H1 (cell line): Measurements from ENCODE around the gene HNRNPH3. TPM values are rescaled to one million over a fixed set of nuclear protein-coding genes. Genes with fewer than 3 reads are reported as not detected.

Experiments used
- CTCF ChIA-PET: fragments of 300-600 bp; sonication (Branson Sonifier 250); formaldehyde crosslinking; loops from one replicate; lab custom pipeline; 2021; ENCODE audit not compliant: partially characterized antibody; lab: Charles Lee
- POLR2A ChIA-PET: fragments of 300-600 bp; sonication (Branson Sonifier 250); formaldehyde crosslinking; loops from one replicate; lab custom pipeline; 2021; ENCODE audit warnings: inconsistent platforms; ENCODE audit not compliant: partially characterized antibody; lab: Charles Lee
- DNase-seq, 2 experiments: peaks; one replicate each; pipeline versions ENCODE4 v3.0.0 to v3.0.0-alpha.2; 2010 to 2022; ENCODE audit warnings: low spot score in 2 of 2, low read depth in 1 of 2, mixed read lengths in 1 of 2
- FAIRE-seq: peaks from 2 replicates; lab custom pipeline; 2011; peaks lifted over from hg19 to GRCh38; lab: Jason Lieb, UNC
- H2AFZ ChIP-seq: 2 replicates; pipeline ENCODE4 v1.8.1; 2012; ENCODE audit warnings: low read length, inconsistent platforms
- H2AK5ac ChIP-seq: 2 replicates; pipeline ENCODE4 v1.6.1; 2013; ENCODE audit warnings: low read depth, low read length
- H2BK120ac ChIP-seq: replicated peaks from 2 replicates; pipeline ENCODE3; 2013; ENCODE audit warnings: low read depth, low read length, inconsistent platforms
- H2BK12ac ChIP-seq: 2 replicates; pipeline ENCODE4 v1.6.1; 2013; ENCODE audit warnings: low read depth, low read length
- H2BK15ac ChIP-seq: 2 replicates; pipeline ENCODE4 v1.6.1; 2013; ENCODE audit warnings: low read length
- H2BK20ac ChIP-seq: 2 replicates; pipeline ENCODE4 v1.6.1; 2013; ENCODE audit warnings: low read length
- H2BK5ac ChIP-seq: 2 replicates; pipeline ENCODE4 v1.6.1; 2013; ENCODE audit warnings: low read depth, low read length
- H3K14ac ChIP-seq: 2 replicates; pipeline ENCODE4 v1.6.1; 2013; ENCODE audit warnings: inconsistent platforms; ENCODE audit not compliant: insufficient read length
- H3K18ac ChIP-seq: 2 replicates; pipeline ENCODE4 v1.6.1; 2013; ENCODE audit warnings: low read length; ENCODE audit errors: extremely low read depth
- H3K23ac ChIP-seq: 2 replicates; pipeline ENCODE4 v1.6.1; 2013; ENCODE audit warnings: inconsistent platforms; ENCODE audit not compliant: insufficient read length
- H3K23me2 ChIP-seq: 2 replicates; pipeline ENCODE4 v1.6.1; 2013; ENCODE audit warnings: low read depth, low read length
- H3K27ac ChIP-seq: 2 replicates; pipeline ENCODE4 v1.6.1; 2011; ENCODE audit warnings: low read depth, low read length, inconsistent platforms
- H3K27me3 ChIP-seq, 4 experiments: replicated peaks in 1 of 4; 1 replicate in 1 of 4; 2 replicates in 3 of 4; pipeline versions ENCODE4 v1.6.1 to v1.8.1; 2011 to 2013; ENCODE audit warnings: low read length in 3 of 4, mild to moderate bottlenecking in 3 of 4, inconsistent platforms in 2 of 4, mixed read lengths in 2 of 4, moderate library complexity in 1 of 4; ENCODE audit not compliant: control insufficient read depth in 3 of 4, insufficient read depth in 3 of 4; ENCODE audit errors: extremely low read depth in 1 of 4
- H3K36me3 ChIP-seq, 4 experiments: 2 replicates each; pipeline versions ENCODE4 v1.6.1 to v1.8.1; 2011 to 2013; ENCODE audit warnings: mild to moderate bottlenecking in 4 of 4, low read length in 3 of 4, moderate library complexity in 2 of 4, control low read depth in 1 of 4, inconsistent platforms in 1 of 4; ENCODE audit not compliant: insufficient read depth in 4 of 4, control insufficient read depth in 2 of 4
- H3K4ac ChIP-seq: replicated peaks from 2 replicates; pipeline ENCODE3; 2013; ENCODE audit warnings: low read length, low read depth, mixed read lengths, inconsistent platforms; ENCODE audit not compliant: insufficient read length
- H3K4me1 ChIP-seq, 4 experiments: replicated peaks in 1 of 4; 1 replicate in 1 of 4; 2 replicates in 3 of 4; pipeline versions ENCODE4 v1.6.1 to v1.8.1; 2011 to 2013; ENCODE audit warnings: low read length in 3 of 4, inconsistent platforms in 2 of 4, mixed read lengths in 1 of 4; ENCODE audit not compliant: insufficient read depth in 4 of 4, control insufficient read depth in 3 of 4
- H3K4me2 ChIP-seq, 2 experiments: 2 replicates each; pipeline versions ENCODE4 v1.6.1 to v1.8.1; 2011 to 2013; ENCODE audit warnings: low read depth in 2 of 2, low read length in 2 of 2, control low read depth in 1 of 2, inconsistent platforms in 1 of 2, mild to moderate bottlenecking in 1 of 2; ENCODE audit not compliant: insufficient read depth in 1 of 2
- H3K4me3 ChIP-seq, 4 experiments: fragments of 200-600, 300-600 bp in 1 of 4; sonication (generic), shearing (Covaris generic), sonication (Bioruptor Twin) in 1 of 4; 2 replicates each; pipeline versions ENCODE4 v1.5.1 to v1.8.1; 2011 to 2016; ENCODE audit warnings: low read length in 4 of 4, low read depth in 3 of 4, control low read depth in 2 of 4, inconsistent platforms in 2 of 4, mild to moderate bottlenecking in 2 of 4, mixed read lengths in 1 of 4, moderate library complexity in 1 of 4; ENCODE audit not compliant: insufficient read depth in 2 of 4; ENCODE audit errors: extremely low read depth in 1 of 4
- H3K56ac ChIP-seq: replicated peaks from 2 replicates; pipeline ENCODE3; 2013; ENCODE audit warnings: low read depth, mild to moderate bottlenecking, mixed read lengths, low read length, inconsistent platforms; ENCODE audit not compliant: insufficient read length
- H3K79me1 ChIP-seq: 2 replicates; pipeline ENCODE4 v1.6.1; 2013; ENCODE audit warnings: low read depth, low read length, control low read depth
- H3K79me2 ChIP-seq, 2 experiments: 2 replicates each; pipeline versions ENCODE4 v1.6.1 to v1.8.1; 2012 to 2013; ENCODE audit warnings: low read length in 2 of 2, mild to moderate bottlenecking in 2 of 2, inconsistent platforms in 1 of 2; ENCODE audit not compliant: insufficient read depth in 2 of 2, control insufficient read depth in 1 of 2
- H3K9ac ChIP-seq, 4 experiments: replicated peaks in 1 of 4; 1 replicate in 1 of 4; 2 replicates in 3 of 4; pipeline versions ENCODE4 v1.6.1 to v1.8.1; 2011 to 2013; ENCODE audit warnings: low read depth in 3 of 4, low read length in 3 of 4, control low read depth in 2 of 4, mild to moderate bottlenecking in 2 of 4, moderate library complexity in 2 of 4, inconsistent platforms in 1 of 4; ENCODE audit errors: extremely low read depth in 1 of 4
- H3K9me3 ChIP-seq, 2 experiments: 2 replicates each; pipeline versions ENCODE4 v1.6.1 to v1.8.1; 2012 to 2013; ENCODE audit warnings: mild to moderate bottlenecking in 2 of 2, moderate library complexity in 2 of 2, control low read depth in 1 of 2, inconsistent platforms in 1 of 2, low read depth in 1 of 2, low read length in 1 of 2, mixed read lengths in 1 of 2; ENCODE audit not compliant: insufficient read depth in 2 of 2
- H4K20me1 ChIP-seq, 2 experiments: replicated peaks in 1 of 2; 2 replicates each; pipeline versions ENCODE3 to v1.8.1; 2011 to 2013; ENCODE audit warnings: inconsistent platforms in 2 of 2, low read length in 2 of 2, mild to moderate bottlenecking in 1 of 2; ENCODE audit not compliant: insufficient read depth in 2 of 2, control insufficient read depth in 1 of 2
- H4K5ac ChIP-seq: 2 replicates; pipeline ENCODE4 v1.6.1; 2013; ENCODE audit warnings: low read length, low read depth, mixed read lengths, inconsistent platforms; ENCODE audit not compliant: insufficient read length
- H4K8ac ChIP-seq: 2 replicates; pipeline ENCODE4 v1.8.0; 2013; ENCODE audit warnings: mild to moderate bottlenecking, moderate library complexity, low read length, inconsistent platforms; ENCODE audit not compliant: insufficient read depth; ENCODE audit errors: extremely low read depth
- H4K91ac ChIP-seq: replicated peaks from 2 replicates; pipeline ENCODE3; 2013; ENCODE audit warnings: low read length, mixed read lengths, inconsistent platforms; ENCODE audit not compliant: insufficient read length
- BRCA1 ChIP-seq: IDR thresholded peaks from 2 replicates; pipeline ENCODE4 v1.6.1; 2012; ENCODE audit warnings: low read depth, low read length, improper control_type of control experiment
- CBX5 ChIP-seq: fragments of 300-800, 300-1000 bp; sonication (generic); IDR thresholded peaks from 2 replicates; pipeline ENCODE4 v1.7.1; 2016; ENCODE audit warnings: antibody characterized with exemption, low read length, low read depth
- CHD2 ChIP-seq: IDR thresholded peaks from 2 replicates; pipeline ENCODE4 v1.6.1; 2012; ENCODE audit warnings: low read length, improper control_type of control experiment
- CREB1 ChIP-seq: IDR thresholded peaks from 2 replicates; pipeline ENCODE4 v1.6.1; 2012; ENCODE audit warnings: inconsistent platforms
- CTBP2 ChIP-seq: IDR thresholded peaks from 2 replicates; pipeline ENCODE4 v1.7.0; 2011; ENCODE audit warnings: borderline replicate concordance, mild to moderate bottlenecking, moderate library complexity, mixed read lengths, low read length; ENCODE audit not compliant: insufficient read depth, insufficient read length
- RAD21 ChIP-seq, 2 experiments: IDR thresholded peaks in 1 of 2; conservative IDR thresholded peaks in 1 of 2; 2 replicates each; pipeline ENCODE4 v1.6.1; 2011; ENCODE audit warnings: low read depth in 2 of 2, low read length in 2 of 2, improper control_type of control experiment in 1 of 2, inconsistent platforms in 1 of 2, mild to moderate bottlenecking in 1 of 2, moderate library complexity in 1 of 2
- RNF2 ChIP-seq: fragments of 200-900, 300-1000 bp; sonication (generic); IDR thresholded peaks from 2 replicates; pipeline ENCODE4 v1.7.1; 2016; ENCODE audit warnings: borderline replicate concordance, low read depth, mild to moderate bottlenecking, antibody characterized with exemption, low read length; ENCODE audit not compliant: poor library complexity, severe bottlenecking; ENCODE audit errors: missing control alignments
- SP2 ChIP-seq: IDR thresholded peaks from 2 replicates; pipeline ENCODE4 v1.6.1; 2012; ENCODE audit warnings: mild to moderate bottlenecking, low read length, inconsistent platforms
- WGBS, 2 experiments: shearing (Covaris generic) in 1 of 2; methylation state at CpG; one replicate each; pipeline versions ENCODE4 v1.1.6 to v1.1.7; 2013 to 2015; ENCODE audit warnings: low lambda C conversion rate in 2 of 2, mixed read lengths in 2 of 2, inconsistent platforms in 1 of 2, low coverage in 1 of 2, missing lambda C conversion rate in 1 of 2; ENCODE audit not compliant: insufficient replicate concordance in 2 of 2, insufficient coverage in 1 of 2, insufficient read length in 1 of 2; ENCODE audit errors: extremely low coverage in 1 of 2, missing lambda C conversion rate in 1 of 2; 5-methylcytosine and 5-hydroxymethylcytosine counted together
- polyA plus RNA-seq, 7 experiments: library from polyadenylated mRNA; depleted of rRNA in 3 of 7; stranded (reverse) in 5 of 7; unstranded in 2 of 7; fragments of >200 nt in 5 of 7; fragments of 200-250 nt in 2 of 7; gene quantifications; 1 replicate in 5 of 7; 2 replicates in 1 of 7; 4 replicates in 1 of 7; pipeline versions ENCODE4 v1.2.1 to v1.2.3, GENCODE V29; 2011 to 2013; ENCODE audit warnings: missing spikeins in 2 of 7, mixed read lengths in 2 of 7
- total RNA-seq: library from RNA; stranded (reverse); fragmentation: NEBNext Ultra II Directional; extraction: Animal tissue kit (Norgen Biotek cat#: 25700); gene quantifications from 2 replicates; pipeline ENCODE4 v1.2.1, GENCODE V29; 2021

HNRNPH3 gene
- total and polyA plus RNA-seq, 2 of the 8 experiments (the other 6 are each of a cell fraction or from before 2014, with no cell fraction given): 63.2 to 230 TPM

DNA sequence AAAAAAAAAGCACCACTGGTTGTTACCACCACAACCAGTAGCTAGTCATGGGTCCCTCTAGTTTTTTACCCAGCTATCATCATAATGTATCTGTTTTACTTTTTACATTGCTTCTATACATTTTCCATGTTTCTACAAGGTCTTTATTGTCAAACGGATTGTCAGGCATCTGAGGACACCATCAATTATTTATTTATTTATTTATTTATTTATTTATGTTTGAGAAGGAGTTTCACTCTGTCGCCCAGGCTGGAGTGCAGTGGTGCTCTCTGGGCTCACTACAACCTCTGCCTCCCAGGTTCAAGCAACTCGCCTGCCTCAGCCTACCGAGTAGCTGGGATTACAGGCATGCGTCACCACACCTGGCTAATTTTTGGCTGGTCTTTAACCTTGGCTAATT lies 29.0 kb upstream of the HNRNPH3 start:
- WGBS, 2 experiments: 69% methylated on average over 5 of the region's 5 CpGs; no CpG with 5 or more reads in 1 of the 2 experiments
- peaks cover 0 to 3% (median 0%) of the 10 kb centered on the region in 4 experiments; a peak in 1 of 7 replicates for H3K4me1 ChIP-seq
- CTCF ChIA-PET: interaction anchor here (0.6 to 4.7 kb wide), 16 partner anchors 8 to 832 kb away, joined by 3 to 71 read pairs (median 6); partner anchors contain the start of gene ATOH7

More for the DNA sequence above, 29.0 kb upstream of the HNRNPH3 start:
- Histone ChIP-seq H3K14ac (no peak overlapping the region), H4K5ac (no peak overlapping the region), H2BK15ac (no peak overlapping the region), H3K27ac (no peak overlapping the region), H2BK12ac (no peak overlapping the region), H2BK5ac (no peak overlapping the region), H3K9ac (no peak overlapping the region), H2AFZ (no peak overlapping the region), H3K23me2 (no peaks in the 10 kb centered on the region), H2AK5ac (no peak overlapping the region), H3K9me3 (no peaks in the 10 kb centered on the region), H3K4ac (no peak overlapping the region), H3K79me2 (no peaks in the 10 kb centered on the region), H3K4me3 (no peak overlapping the region), H2BK120ac (no peak overlapping the region), H3K79me1 (no peaks in the 10 kb centered on the region), H4K8ac (no peak overlapping the region), H2BK20ac (no peak overlapping the region), H4K91ac (no peak overlapping the region), H3K27me3 (no peaks in the 10 kb centered on the region), H3K4me2 (no peak overlapping the region), H4K20me1 (no peaks in the 10 kb centered on the region), H3K36me3 (no peaks in the 10 kb centered on the region), H3K23ac (no peak overlapping the region), H3K56ac (no peak overlapping the region), H3K18ac (no peak overlapping the region)
- TF ChIP-seq RAD21 (IDR thresholded peaks at IDR 0.05 in 1 of 2, conservative IDR thresholded peaks at IDR 0.05 in 1 of 2; ENCODE audit: low read depth in 2 of 2, low read length in 2 of 2): no peak
- TF ChIP-seq RNF2: no peak
- no peak for TF ChIP-seq SP2
- TF ChIP-seq CBX5: no peak
- no peak for TF ChIP-seq CTBP2
- no peak for TF ChIP-seq BRCA1
- TF ChIP-seq CHD2: no peak
- TF ChIP-seq CREB1: no peak
- FAIRE-seq (no peak), DNase-seq (no peak)
- POLR2A ChIA-PET: interaction anchor here (1.4 to 3.9 kb wide), 2 partner anchors 28 to 30 kb away, joined by 3 to 15 read pairs; partner anchors contain the start of genes HNRNPH3 and PBLD
